Measurements from ENCODE around the gene MAF. TPM values are rescaled to one million over a fixed set of nuclear protein-coding genes. Genes with fewer than 3 reads are reported as not detected.

Gene MAF
- total and polyA plus RNA-seq, 10 donors: 8.8 to 107 (median 60.6) TPM

DNA sequence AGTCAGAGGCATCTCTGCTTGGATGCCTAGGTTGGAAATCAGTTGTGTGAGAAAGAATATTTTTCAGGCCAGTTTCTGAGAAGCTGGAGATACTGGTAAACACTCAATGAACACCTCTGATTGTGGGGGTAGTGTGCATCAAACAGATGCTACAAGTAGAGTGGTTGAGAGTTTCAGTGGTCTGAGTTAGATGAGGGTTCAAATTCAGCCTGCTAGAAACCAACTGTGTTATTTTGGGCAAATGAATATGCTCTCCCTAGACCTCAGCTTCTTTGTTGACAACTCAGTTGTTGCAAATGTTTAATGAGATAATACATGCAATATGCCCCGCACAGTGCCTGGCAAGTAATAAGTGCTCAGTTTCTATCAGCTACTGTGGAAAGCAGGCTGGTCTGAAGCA, 25.2 kb upstream of the MAF start:
- no peak overlapping the region for H3K27ac ChIP-seq
- no peaks in the 10 kb centered on the region for H3K9me3 ChIP-seq
- H3K4me1 ChIP-seq: no peaks in the 10 kb centered on the region
- intact Hi-C loops (cut with DNase I; ENCODE audit: low total_unique reads): no loop called here
- H3K4me3 ChIP-seq: no peak overlapping the region
- no peak for TF ChIP-seq POLR2AphosphoS5 (IDR thresholded peaks at IDR 0.05)
- TF ChIP-seq, protein P1, sequence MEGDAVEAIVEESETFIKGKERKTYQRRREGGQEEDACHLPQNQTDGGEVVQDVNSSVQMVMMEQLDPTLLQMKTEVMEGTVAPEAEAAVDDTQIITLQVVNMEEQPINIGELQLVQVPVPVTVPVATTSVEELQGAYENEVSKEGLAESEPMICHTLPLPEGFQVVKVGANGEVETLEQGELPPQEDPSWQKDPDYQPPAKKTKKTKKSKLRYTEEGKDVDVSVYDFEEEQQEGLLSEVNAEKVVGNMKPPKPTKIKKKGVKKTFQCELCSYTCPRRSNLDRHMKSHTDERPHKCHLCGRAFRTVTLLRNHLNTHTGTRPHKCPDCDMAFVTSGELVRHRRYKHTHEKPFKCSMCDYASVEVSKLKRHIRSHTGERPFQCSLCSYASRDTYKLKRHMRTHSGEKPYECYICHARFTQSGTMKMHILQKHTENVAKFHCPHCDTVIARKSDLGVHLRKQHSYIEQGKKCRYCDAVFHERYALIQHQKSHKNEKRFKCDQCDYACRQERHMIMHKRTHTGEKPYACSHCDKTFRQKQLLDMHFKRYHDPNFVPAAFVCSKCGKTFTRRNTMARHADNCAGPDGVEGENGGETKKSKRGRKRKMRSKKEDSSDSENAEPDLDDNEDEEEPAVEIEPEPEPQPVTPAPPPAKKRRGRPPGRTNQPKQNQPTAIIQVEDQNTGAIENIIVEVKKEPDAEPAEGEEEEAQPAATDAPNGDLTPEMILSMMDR (IDR thresholded peaks at IDR 0.05 in 8 of 11, conservative IDR thresholded peaks at IDR 0.05 in 3 of 11): no peak
- no peak for TF ChIP-seq POLR2A (IDR thresholded peaks at IDR 0.05)
- H3K36me3 ChIP-seq: no peaks in the 10 kb centered on the region
- H3K27me3 ChIP-seq (replicated peaks in 1 of 7): peaks cover 0 to 7% (median 0%) of the 10 kb centered on the region in 7 donors
- WGBS, 5 donors: 83 to 100% (median 91%) methylated on average over 1 of the region's 1 CpG
- DNase-seq: no peak

DNA sequence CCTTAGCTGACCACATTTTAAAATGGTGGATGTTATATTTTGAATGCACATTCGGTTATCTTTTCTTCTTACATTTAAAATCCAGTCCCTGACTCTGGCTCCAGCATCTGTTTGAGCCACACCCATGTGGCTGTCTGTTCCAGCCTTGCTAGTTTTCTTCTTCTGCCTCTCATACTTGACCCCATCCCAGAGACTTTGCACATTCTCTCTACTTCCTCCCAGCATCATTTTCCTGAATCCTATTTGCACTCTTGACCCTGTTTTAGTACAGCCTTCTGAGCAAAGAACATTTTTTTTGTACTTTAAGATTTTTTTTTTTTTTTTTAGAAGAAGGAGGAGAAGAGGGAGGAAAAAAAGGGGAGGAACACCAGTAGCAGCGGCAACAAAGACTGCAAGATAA, 23.3 kb upstream of the MAF start:
- no peaks in the 10 kb centered on the region for H3K9me3 ChIP-seq
- H3K36me3 ChIP-seq: no peaks in the 10 kb centered on the region
- H3K27ac ChIP-seq: no peak overlapping the region
- no peak for DNase-seq
- peaks cover 0 to 7% (median 0%) of the 10 kb centered on the region in 7 donors for H3K27me3 ChIP-seq (replicated peaks in 1 of 7)
- intact Hi-C loops (cut with DNase I; ENCODE audit: low total_unique reads): no loop called here
- no peak overlapping the region for H3K4me3 ChIP-seq
- no peak for TF ChIP-seq POLR2AphosphoS5 (IDR thresholded peaks at IDR 0.05)
- TF ChIP-seq, protein P1 (IDR thresholded peaks at IDR 0.05 in 8 of 11, conservative IDR thresholded peaks at IDR 0.05 in 3 of 11): no peak
- TF ChIP-seq POLR2A (IDR thresholded peaks at IDR 0.05): no peak
- H3K4me1 ChIP-seq: no peaks in the 10 kb centered on the region
- 66 to 85% (median 78%) methylated on average over 2 of the region's 2 CpGs for WGBS, 5 donors

DNA sequence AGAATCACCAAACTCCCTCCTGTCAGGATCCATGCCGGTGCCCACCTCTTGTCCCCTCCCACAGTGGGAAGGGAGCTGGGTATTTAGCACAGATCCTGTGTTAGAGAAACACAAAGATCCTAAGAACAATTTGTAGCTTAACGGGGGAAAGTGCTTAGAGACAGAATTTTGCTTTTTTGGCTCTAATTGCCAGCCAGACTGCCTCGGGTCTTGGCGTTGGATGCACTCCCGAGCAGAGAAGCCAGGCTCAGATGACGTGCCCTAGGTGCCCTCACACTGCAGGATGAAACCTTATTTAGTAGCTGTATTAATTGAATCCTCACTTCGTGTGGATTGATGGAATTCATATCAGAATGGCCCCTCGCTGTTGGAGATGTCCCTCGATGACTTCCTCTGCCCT, 22.5 kb upstream of the MAF start:
- no peak overlapping the region for H3K27ac ChIP-seq
- H3K9me3 ChIP-seq: no peaks in the 10 kb centered on the region
- TF ChIP-seq, protein P1 (IDR thresholded peaks at IDR 0.05 in 8 of 11, conservative IDR thresholded peaks at IDR 0.05 in 3 of 11): no peak
- TF ChIP-seq POLR2AphosphoS5 (IDR thresholded peaks at IDR 0.05) (no peak), POLR2A (IDR thresholded peaks at IDR 0.05) (no peak)
- H3K36me3 ChIP-seq: no peaks in the 10 kb centered on the region
- no peak for DNase-seq
- H3K4me1 ChIP-seq: peaks cover 0 to 4% (median 0%) of the 10 kb centered on the region in 6 donors
- H3K27me3 ChIP-seq (replicated peaks in 1 of 7): peaks cover 0 to 7% (median 0%) of the 10 kb centered on the region in 7 donors
- H3K4me3 ChIP-seq: no peak overlapping the region
- 67 to 87% (median 74%) methylated on average over 9 of the region's 9 CpGs for WGBS, 5 donors
- intact Hi-C loops (cut with DNase I; ENCODE audit: low total_unique reads): no loop called here

DNA sequence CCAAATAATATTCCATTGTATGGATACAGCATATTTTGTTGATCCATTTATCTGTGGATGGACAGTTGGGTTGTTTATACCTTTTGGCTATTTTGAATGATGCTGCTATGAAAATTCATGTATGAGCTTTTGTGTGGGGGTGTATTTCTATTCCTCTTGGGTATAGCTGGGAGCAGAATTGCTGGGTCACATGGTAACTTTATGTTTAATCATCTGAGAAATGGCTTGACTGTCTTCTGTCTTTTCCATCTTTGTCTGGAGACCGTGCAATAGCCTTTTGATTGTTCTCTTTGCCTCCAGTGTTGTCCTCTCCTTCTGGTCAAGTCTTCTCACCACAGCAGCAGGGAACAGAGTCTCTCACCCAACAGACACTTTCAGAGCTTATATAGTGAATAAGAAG, 20.5 kb upstream of the MAF start:
- intact Hi-C loops (cut with DNase I; ENCODE audit: low total_unique reads): no loop called here
- DNase-seq: no peak
- 76 to 96% (median 86%) methylated on average over 1 of the region's 1 CpG for WGBS, 5 donors

More for the DNA sequence above, 20.5 kb upstream of the MAF start:
- H3K9me3 ChIP-seq: no peaks in the 10 kb centered on the region
- peaks cover 0 to 7% (median 0%) of the 10 kb centered on the region in 6 donors for H3K4me1 ChIP-seq
- TF ChIP-seq, protein P1 (IDR thresholded peaks at IDR 0.05 in 8 of 11, conservative IDR thresholded peaks at IDR 0.05 in 3 of 11): no peak
- TF ChIP-seq POLR2AphosphoS5 (IDR thresholded peaks at IDR 0.05): no peak
- no peak for TF ChIP-seq POLR2A (IDR thresholded peaks at IDR 0.05)
- H3K4me3 ChIP-seq: no peak overlapping the region
- H3K36me3 ChIP-seq: no peaks in the 10 kb centered on the region
- peaks cover 0 to 7% (median 0%) of the 10 kb centered on the region in 7 donors for H3K27me3 ChIP-seq (replicated peaks in 1 of 7)
- H3K27ac ChIP-seq: no peak overlapping the region
